HepG2 (cell line): ENCODE measurements around the gene HEY2. TPM values are rescaled to one million over a fixed set of nuclear protein-coding genes. Genes with fewer than 3 reads are reported as not detected.
A peak's percentile ranks its signal among the peaks of the same experiment; 100 is the strongest.

Experiments
- BRD4 ChIP-seq: sonication (generic); formaldehyde crosslinking; IDR thresholded peaks from 2 replicates; pipeline ENCODE4 v1.4.0; 2020; ENCODE audit warnings: missing genetic modification reagents
- FOSL1 ChIP-seq: sonication (generic); formaldehyde crosslinking; IDR thresholded peaks from 2 replicates; pipeline ENCODE4 v1.9.0; 2021; ENCODE audit warnings: missing genetic modification reagents, borderline replicate concordance
- KAT2B ChIP-seq: fragments of 150-350 bp; IDR thresholded peaks from 2 replicates; pipeline ENCODE4 v1.6.1; 2014; ENCODE audit warnings: low read depth, low read length, borderline replicate concordance
- KDM1A ChIP-seq: IDR thresholded peaks from 2 replicates; pipeline ENCODE4 v1.6.1; 2016; ENCODE audit warnings: missing compliant biosample characterization
- MXI1 ChIP-seq: IDR thresholded peaks from 3 replicates; pipeline ENCODE4 v1.6.1; 2012; ENCODE audit warnings: low read depth, low read length, inconsistent platforms, borderline replicate concordance
- NBN ChIP-seq: fragments of 450-650 bp; conservative IDR thresholded peaks from 2 replicates; pipeline ENCODE4 v1.6.1; 2017
- POLR2AphosphoS2 ChIP-seq: IDR thresholded peaks from 2 replicates; pipeline ENCODE4 v1.6.1; 2011; ENCODE audit warnings: low read depth, low read length, improper control_type of control experiment
- PTBP1 ChIP-seq: fragments of 200-400 bp; formaldehyde crosslinking; IDR thresholded peaks from 2 replicates; pipeline ENCODE4 v1.6.1; 2018; ENCODE audit warnings: low read length, low read depth; ENCODE audit not compliant: poor library complexity, severe bottlenecking
- RNF2 ChIP-seq: fragments of 450-650 bp; conservative IDR thresholded peaks from 2 replicates; pipeline ENCODE4 v1.6.1; 2016; ENCODE audit warnings: low read depth
- TEAD3 ChIP-seq: optimal IDR thresholded peaks from 2 replicates; pipeline ENCODE3; 2016; ENCODE audit warnings: borderline replicate concordance
- TMF1 ChIP-seq: sonication (generic); formaldehyde crosslinking; IDR thresholded peaks from 2 replicates; pipeline ENCODE4 v1.8.1; 2022; ENCODE audit warnings: low read depth, missing genetic modification reagents
- ZBTB7B ChIP-seq: sonication (generic); formaldehyde crosslinking; IDR thresholded peaks from 2 replicates; pipeline ENCODE4 v1.4.0; 2020; ENCODE audit warnings: missing genetic modification reagents
- ZFP90 ChIP-seq: sonication (generic); formaldehyde crosslinking; IDR thresholded peaks from 2 replicates; pipeline ENCODE4 v1.8.0; 2022; ENCODE audit warnings: missing genetic modification reagents, mild to moderate bottlenecking, inconsistent platforms, borderline replicate concordance
- ZFP91 ChIP-seq: sonication (generic); formaldehyde crosslinking; IDR thresholded peaks from 2 replicates; pipeline ENCODE4 v1.9.0; 2022; ENCODE audit warnings: missing genetic modification reagents, mild to moderate bottlenecking, borderline replicate concordance
- ZHX2 ChIP-seq, 2 experiments: sonication (generic) in 1 of 2; formaldehyde crosslinking in 1 of 2; IDR thresholded peaks; 2 replicates each; pipeline versions ENCODE4 v1.6.1 to v1.9.0; 2014 to 2022; ENCODE audit warnings: antibody characterized with exemption in 1 of 2, borderline replicate concordance in 1 of 2, inconsistent platforms in 1 of 2, low read depth in 1 of 2, missing genetic modification reagents in 1 of 2
- ZNF30 ChIP-seq: sonication (generic); formaldehyde crosslinking; IDR thresholded peaks from 2 replicates; pipeline ENCODE4 v1.5.0; 2020; ENCODE audit warnings: mild to moderate bottlenecking, missing genetic modification reagents
- ZNF317 ChIP-seq: sonication (generic); formaldehyde crosslinking; IDR thresholded peaks from 2 replicates; pipeline ENCODE4 v1.5.0; 2020; ENCODE audit warnings: mild to moderate bottlenecking, missing genetic modification reagents
- ZNF331 ChIP-seq: sonication (generic); formaldehyde crosslinking; IDR thresholded peaks from 2 replicates; pipeline ENCODE4 v1.4.0; 2020; ENCODE audit warnings: missing genetic modification reagents
- polyA plus RNA-seq, 8 experiments: library from polyadenylated mRNA; depleted of rRNA in 3 of 8; stranded (reverse) in 7 of 8; unstranded in 1 of 8; fragments of >200 nt; fragmentation: Illumina TruSeq in 4 of 8; extraction: Trizol in 4 of 8; gene quantifications; 2 replicates each; pipeline versions ENCODE4 v1.2.1 to v1.2.3, GENCODE V29; 2011 to 2016; ENCODE audit warnings: low read depth in 4 of 8, missing spikeins in 1 of 8, mixed read lengths in 1 of 8; ENCODE audit not compliant: insufficient read depth in 1 of 8
- total RNA-seq, 5 experiments: library from RNA; depleted of rRNA; stranded (reverse); fragments of >200 nt; fragmentation: Illumina TruSeq; extraction: Trizol; gene quantifications; 2 replicates each; pipeline ENCODE4 v1.2.3, GENCODE V29; 2016; ENCODE audit warnings: low read depth in 1 of 5
- TF ChIP-seq, protein P1 (sequence below): IDR thresholded peaks from 2 replicates; pipeline ENCODE4 v1.6.1; 2016
- TF ChIP-seq, protein P2 (sequence below): sonication (generic); formaldehyde crosslinking; conservative IDR thresholded peaks from 2 replicates; pipeline ENCODE4 v1.5.0; 2020; ENCODE audit warnings: missing genetic modification reagents

HEY2 gene
- total and polyA plus RNA-seq, 2 of the 13 experiments (the other 11 are each of a cell fraction or from before 2014, with no cell fraction given): 0.04 TPM

DNA sequence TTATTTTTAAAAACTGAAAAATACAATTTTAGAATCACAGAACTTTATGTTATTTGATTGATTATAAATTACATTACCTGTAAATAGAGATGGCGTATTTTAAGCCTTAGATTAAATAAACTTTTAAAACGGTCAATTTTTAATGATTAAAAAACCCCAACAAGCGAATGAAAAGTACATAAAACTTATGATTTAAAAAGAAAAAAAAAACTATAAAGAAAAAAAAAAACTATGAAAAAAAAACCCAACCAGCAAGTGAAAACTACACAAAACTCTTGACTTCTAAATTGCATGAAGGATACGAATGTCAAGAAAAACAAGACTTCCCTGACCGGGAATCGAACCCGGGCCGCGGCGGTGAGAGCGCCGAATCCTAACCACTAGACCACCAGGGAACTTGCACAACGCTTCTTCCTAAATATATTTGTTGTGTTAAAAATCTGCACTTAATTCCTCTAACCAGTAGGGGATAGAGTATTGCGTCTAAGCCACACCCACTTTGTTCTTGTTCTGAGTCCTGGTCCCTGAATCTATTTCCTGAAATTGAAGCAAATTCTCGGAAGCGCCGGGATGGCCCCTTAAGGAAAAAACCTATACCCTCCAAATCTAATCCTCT, 30.6 kb downstream of the HEY2 start (continued):
- TF ChIP-seq ZHX2 (IDR thresholded peaks at IDR 0.05; ENCODE audit: low read depth): no peak
- no peak; the same call in 1 of the 2 replicates for TF ChIP-seq ZHX2 (CRISPR knock-in tag; IDR thresholded peaks at IDR 0.05; ENCODE audit: borderline replicate concordance)
- TF ChIP-seq FOSL1 (CRISPR knock-in tag): no peak
- TF ChIP-seq KAT2B: no peak
- TF ChIP-seq PTBP1: no peak
- TF ChIP-seq, protein P1, sequence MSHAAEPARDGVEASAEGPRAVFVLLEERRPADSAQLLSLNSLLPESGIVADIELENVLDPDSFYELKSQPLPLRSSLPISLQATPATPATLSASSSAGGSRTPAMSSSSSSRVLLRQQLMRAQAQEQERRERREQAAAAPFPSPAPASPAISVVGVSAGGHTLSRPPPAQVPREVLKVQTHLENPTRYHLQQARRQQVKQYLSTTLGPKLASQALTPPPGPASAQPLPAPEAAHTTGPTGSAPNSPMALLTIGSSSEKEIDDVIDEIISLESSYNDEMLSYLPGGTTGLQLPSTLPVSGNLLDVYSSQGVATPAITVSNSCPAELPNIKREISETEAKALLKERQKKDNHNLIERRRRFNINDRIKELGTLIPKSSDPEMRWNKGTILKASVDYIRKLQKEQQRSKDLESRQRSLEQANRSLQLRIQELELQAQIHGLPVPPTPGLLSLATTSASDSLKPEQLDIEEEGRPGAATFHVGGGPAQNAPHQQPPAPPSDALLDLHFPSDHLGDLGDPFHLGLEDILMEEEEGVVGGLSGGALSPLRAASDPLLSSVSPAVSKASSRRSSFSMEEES: peak; percentile 33; the same call in 1 of the 2 replicates
- 0 out of 2 replicates have a peak, but pooled peaks have one; percentile 55 for TF ChIP-seq ZFP90 (CRISPR knock-in tag)
- peak; percentile 70 for TF ChIP-seq TEAD3 (CRISPR knock-in tag)
- TF ChIP-seq NBN: no peak
- peak; percentile 78; the same call in 1 of the 2 replicates for TF ChIP-seq KDM1A (CRISPR knock-in tag)
- no peak for TF ChIP-seq ZNF30 (CRISPR knock-in tag)
- TF ChIP-seq, protein P2, sequence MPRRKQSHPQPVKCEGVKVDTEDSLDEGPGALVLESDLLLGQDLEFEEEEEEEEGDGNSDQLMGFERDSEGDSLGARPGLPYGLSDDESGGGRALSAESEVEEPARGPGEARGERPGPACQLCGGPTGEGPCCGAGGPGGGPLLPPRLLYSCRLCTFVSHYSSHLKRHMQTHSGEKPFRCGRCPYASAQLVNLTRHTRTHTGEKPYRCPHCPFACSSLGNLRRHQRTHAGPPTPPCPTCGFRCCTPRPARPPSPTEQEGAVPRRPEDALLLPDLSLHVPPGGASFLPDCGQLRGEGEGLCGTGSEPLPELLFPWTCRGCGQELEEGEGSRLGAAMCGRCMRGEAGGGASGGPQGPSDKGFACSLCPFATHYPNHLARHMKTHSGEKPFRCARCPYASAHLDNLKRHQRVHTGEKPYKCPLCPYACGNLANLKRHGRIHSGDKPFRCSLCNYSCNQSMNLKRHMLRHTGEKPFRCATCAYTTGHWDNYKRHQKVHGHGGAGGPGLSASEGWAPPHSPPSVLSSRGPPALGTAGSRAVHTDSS (CRISPR knock-in tag): peak; percentile 86; the same call in 1 of the 2 replicates
- TF ChIP-seq ZNF331 (CRISPR knock-in tag): peak; percentile 93
- TF ChIP-seq POLR2AphosphoS2: no peak
- no peak for TF ChIP-seq BRD4
- no peak for TF ChIP-seq RNF2
- no peak; the same call in 1 of the 2 replicates for TF ChIP-seq ZFP91 (CRISPR knock-in tag)
- TF ChIP-seq ZBTB7B (CRISPR knock-in tag): peak; percentile 83
- TF ChIP-seq TMF1 (CRISPR knock-in tag): no peak
- TF ChIP-seq ZNF317 (CRISPR knock-in tag): no peak
- no peak for TF ChIP-seq MXI1
